Progenitor cell of endocrine pancreas (in vitro differentiated cells): ENCODE results near the gene PLCD3. TPM values are rescaled to one million over a fixed set of nuclear protein-coding genes. Genes with fewer than 3 reads are reported as not detected.

Source experiments
- DNase-seq: peaks from one replicate; pipeline ENCODE4 v3.0.0; 2021; ENCODE audit warnings: low spot score; ENCODE audit not compliant: unreplicated experiment
- H3K27ac Mint-ChIP-seq: 2 replicates; pipeline ENCODE4 v1.8.0; 2021; ENCODE audit warnings: mild to moderate bottlenecking, moderate library complexity, mixed read lengths
- H3K27me3 Mint-ChIP-seq: 2 replicates; pipeline ENCODE4 v1.8.0; 2021; ENCODE audit warnings: mixed read lengths
- H3K36me3 Mint-ChIP-seq: 2 replicates; pipeline ENCODE4 v1.8.0; 2022; ENCODE audit warnings: mixed read lengths; ENCODE audit not compliant: insufficient read depth
- H3K4me1 Mint-ChIP-seq: 2 replicates; pipeline ENCODE4 v1.8.0; 2021; ENCODE audit warnings: low read depth, mixed read lengths
- H3K4me3 Mint-ChIP-seq: 2 replicates; pipeline ENCODE4 v1.8.0; 2021; ENCODE audit warnings: low read depth, mild to moderate bottlenecking, moderate library complexity, mixed read lengths
- H3K9me3 Mint-ChIP-seq: 2 replicates; pipeline ENCODE4 v1.8.0; 2021; ENCODE audit warnings: low read depth, mixed read lengths
- total RNA-seq: library from RNA; stranded (reverse); gene quantifications from 2 replicates; pipeline ENCODE4 v1.2.1, GENCODE V29; 2021
- TF ChIP-seq, protein P1 (sequence below): fragments of 200-600 bp; sonication (generic); IDR thresholded peaks from one replicate; pipeline ENCODE4 v1.5.0; 2021; ENCODE audit warnings: antibody characterized with exemption, mild to moderate bottlenecking; ENCODE audit not compliant: unreplicated experiment

The PLCD3 gene
- total RNA-seq, 1 donor from 2014 or later = 26.7 TPM

DNA sequence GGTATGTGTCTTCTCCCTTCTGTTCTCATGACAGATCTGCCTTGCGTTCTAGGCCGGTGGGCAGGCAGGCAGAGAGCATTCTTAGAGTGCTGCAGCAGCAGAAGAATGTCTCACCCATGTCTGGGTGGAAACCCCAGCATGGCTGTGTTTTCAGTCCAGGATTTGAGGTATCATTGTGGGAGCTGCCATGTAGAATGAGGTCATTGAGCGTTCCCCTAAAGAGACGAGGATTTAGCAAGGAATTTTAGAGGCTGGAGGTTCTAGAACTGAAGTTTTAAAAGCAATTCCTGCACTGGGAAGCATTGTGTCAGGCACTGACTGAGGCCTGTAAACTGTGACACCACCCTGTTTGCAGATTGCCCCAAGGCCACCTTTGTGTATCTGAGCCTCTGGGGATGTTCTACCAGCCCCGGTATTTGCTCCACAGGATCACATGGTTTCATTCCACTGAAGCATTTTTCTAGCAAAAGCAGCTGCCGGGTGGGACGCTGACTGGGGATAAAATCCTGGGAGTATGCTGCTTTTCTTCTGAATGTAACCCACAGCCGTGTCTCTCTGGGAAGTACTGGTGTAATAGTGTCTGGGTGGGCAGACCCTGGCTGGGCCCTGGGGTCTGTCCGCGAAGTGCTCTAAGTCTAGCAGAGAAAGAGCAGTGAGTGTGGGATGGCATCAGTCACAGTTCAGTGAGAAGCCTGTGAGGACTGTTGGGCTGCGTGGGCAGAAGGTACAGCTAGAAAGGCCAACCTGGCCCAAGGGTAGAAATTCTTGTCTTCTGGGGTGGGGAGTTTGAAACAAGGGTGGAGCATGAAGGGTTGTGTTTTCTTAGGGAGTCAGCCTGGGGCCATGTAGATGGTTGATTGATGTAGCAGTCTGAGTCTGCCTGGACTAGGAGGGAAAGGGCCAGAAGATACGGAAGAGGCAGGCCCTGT is 30.2 kb downstream of the PLCD3 start:
- Mint-ChIP-seq H3K4me1 (no peaks in the 10 kb centered on the region), H3K9me3 (no peaks in the 10 kb centered on the region), H3K4me3 (no peak overlapping the region)

DNA sequence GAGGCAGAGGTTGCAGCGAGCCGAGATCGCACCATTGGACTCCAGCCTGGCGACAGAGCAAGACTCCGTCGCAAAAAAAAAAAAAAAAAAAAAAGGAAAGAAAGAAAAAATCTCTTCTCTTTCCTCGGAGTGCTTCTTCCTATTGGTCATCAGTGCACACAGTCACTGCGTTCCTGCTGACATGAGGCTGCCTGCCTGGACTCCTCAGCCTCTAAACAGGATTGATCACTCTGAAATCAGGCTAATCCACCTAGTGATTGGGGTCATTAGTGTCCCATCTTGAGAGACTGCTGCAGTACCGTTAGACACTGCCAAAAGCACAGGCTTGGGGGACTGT is 30.8 kb downstream of the PLCD3 start:
- Mint-ChIP-seq H3K27me3 (no peaks in the 10 kb centered on the region), H3K4me3 (no peak overlapping the region), H3K4me1 (no peaks in the 10 kb centered on the region), H3K9me3 (no peaks in the 10 kb centered on the region), H3K36me3 (peaks cover 17% of the 10 kb centered on the region), H3K27ac (peak overlapping the region; percentile 8)
- TF ChIP-seq, protein P1, sequence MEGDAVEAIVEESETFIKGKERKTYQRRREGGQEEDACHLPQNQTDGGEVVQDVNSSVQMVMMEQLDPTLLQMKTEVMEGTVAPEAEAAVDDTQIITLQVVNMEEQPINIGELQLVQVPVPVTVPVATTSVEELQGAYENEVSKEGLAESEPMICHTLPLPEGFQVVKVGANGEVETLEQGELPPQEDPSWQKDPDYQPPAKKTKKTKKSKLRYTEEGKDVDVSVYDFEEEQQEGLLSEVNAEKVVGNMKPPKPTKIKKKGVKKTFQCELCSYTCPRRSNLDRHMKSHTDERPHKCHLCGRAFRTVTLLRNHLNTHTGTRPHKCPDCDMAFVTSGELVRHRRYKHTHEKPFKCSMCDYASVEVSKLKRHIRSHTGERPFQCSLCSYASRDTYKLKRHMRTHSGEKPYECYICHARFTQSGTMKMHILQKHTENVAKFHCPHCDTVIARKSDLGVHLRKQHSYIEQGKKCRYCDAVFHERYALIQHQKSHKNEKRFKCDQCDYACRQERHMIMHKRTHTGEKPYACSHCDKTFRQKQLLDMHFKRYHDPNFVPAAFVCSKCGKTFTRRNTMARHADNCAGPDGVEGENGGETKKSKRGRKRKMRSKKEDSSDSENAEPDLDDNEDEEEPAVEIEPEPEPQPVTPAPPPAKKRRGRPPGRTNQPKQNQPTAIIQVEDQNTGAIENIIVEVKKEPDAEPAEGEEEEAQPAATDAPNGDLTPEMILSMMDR = no peak
- DNase-seq = no peak

More for the DNA sequence above, 30.2 kb downstream of the PLCD3 start:
- DNase-seq = no peak
- peaks cover 21% of the 10 kb centered on the region for H3K36me3 Mint-ChIP-seq
- H3K27me3 Mint-ChIP-seq = no peaks in the 10 kb centered on the region
- H3K27ac Mint-ChIP-seq = peak overlapping the region; percentile 8
- TF ChIP-seq, protein P1 = no peak

- H3K4me3 Mint-ChIP-seq = no peak overlapping the region
- peak overlapping the region; percentile 84 for H3K27ac Mint-ChIP-seq
- H3K4me1 Mint-ChIP-seq = no peaks in the 10 kb centered on the region
- no peaks in the 10 kb centered on the region for H3K27me3 Mint-ChIP-seq
- DNase-seq = peak; percentile 82
- no peaks in the 10 kb centered on the region for H3K9me3 Mint-ChIP-seq
- TF ChIP-seq, protein P1 = peak; percentile 95
- peaks cover 25% of the 10 kb centered on the region for H3K36me3 Mint-ChIP-seq
Measured at GRCh38 chr17:45098869-45099616, 33.3 kb downstream of the PLCD3 start.

- Mint-ChIP-seq H3K27me3 (no peaks in the 10 kb centered on the region), H3K4me1 (no peaks in the 10 kb centered on the region), H3K27ac (no peak overlapping the region), H3K4me3 (no peak overlapping the region), H3K9me3 (no peaks in the 10 kb centered on the region), H3K36me3 (peaks cover 24% of the 10 kb centered on the region)
- TF ChIP-seq, protein P1 = no peak
- DNase-seq = no peak
Measured at GRCh38 chr17:45098081-45098868, 34.0 kb downstream of the PLCD3 start.

DNA sequence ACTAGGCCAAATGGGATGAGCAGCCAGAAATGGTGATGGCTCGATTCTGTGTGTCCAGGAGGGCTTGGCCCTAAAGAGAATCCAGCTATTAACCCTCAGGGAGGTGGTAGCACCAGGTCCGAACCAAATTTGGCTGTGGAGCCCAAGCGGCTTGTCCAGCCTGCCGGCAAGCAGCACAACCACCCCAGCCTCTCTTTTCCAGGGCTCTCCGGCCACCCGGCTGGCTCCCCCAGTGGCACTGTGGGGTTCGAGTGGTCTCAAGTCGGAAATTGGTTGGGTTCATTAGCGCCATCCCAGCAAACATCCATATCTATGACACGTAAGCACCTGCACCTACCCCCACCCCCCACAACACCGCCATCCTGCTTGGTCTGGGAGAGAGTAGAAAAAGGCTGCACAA is 35.4 kb downstream of the PLCD3 start:
- Mint-ChIP-seq H3K4me3 (no peak overlapping the region), H3K4me1 (no peaks in the 10 kb centered on the region), H3K27ac (no peak overlapping the region), H3K9me3 (no peaks in the 10 kb centered on the region), H3K36me3 (peaks cover 26% of the 10 kb centered on the region), H3K27me3 (no peaks in the 10 kb centered on the region)
- DNase-seq = no peak
- TF ChIP-seq, protein P1 = no peak
